G401 (cell line): ENCODE results near the gene BDKRB1. TPM values are rescaled to one million over a fixed set of nuclear protein-coding genes. Genes with fewer than 3 reads are reported as not detected.

Experiments
- DNase-seq: peaks from one replicate; pipeline ENCODE4 v3.0.0-alpha.2; 2015; ENCODE audit warnings: low spot score
- in situ Hi-C: cut with HindIII; loops from 2 replicates; pipeline ENCODE4 v1.10.0; 2016; ENCODE audit warnings: low sequenced_read_pairs, mixed read lengths
- total RNA-seq: library from RNA; depleted of rRNA; stranded (reverse); fragments of >200 nt; shearing (Covaris generic); gene quantifications from 2 replicates; pipeline ENCODE4 v1.2.3, GENCODE V29; 2014

Gene BDKRB1
- total RNA-seq, 1 experiment from 2014 or later: not detected

GRCh38 chr14:96256407-96256806 is 397 bp downstream of the BDKRB1 start:
- in situ Hi-C loops: no loop called here
- DNase-seq: no peak

GRCh38 chr14:96257056-96257455 is 1.0 kb downstream of the BDKRB1 start:
- DNase-seq: no peak
- in situ Hi-C loops: no loop called here

- in situ Hi-C loops: no loop called here
- no peak for DNase-seq
Observed at GRCh38 chr14:96257900-96258299, 1.9 kb downstream of the BDKRB1 start.

- DNase-seq: no peak
- in situ Hi-C loops: no loop called here
Observed at GRCh38 chr14:96260341-96260821, 4.4 kb downstream of the BDKRB1 start.

GRCh38 chr14:96261053-96261452 is 5.0 kb downstream of the BDKRB1 start:
- no peak for DNase-seq
- in situ Hi-C loops: no loop called here

GRCh38 chr14:96261772-96262655 is 6.0 kb downstream of the BDKRB1 start:
- in situ Hi-C loops: no loop called here

GRCh38 chr14:96263347-96264199 is 7.6 kb downstream of the BDKRB1 start:
- in situ Hi-C loops: no loop called here
- peak; percentile 92 for DNase-seq

More at GRCh38 chr14:96261772-96262655, 6.0 kb downstream of the BDKRB1 start:
- no peak for DNase-seq

GRCh38 chr14:96264200-96264553 is 8.2 kb downstream of the BDKRB1 start:
- in situ Hi-C loops: no loop called here
- DNase-seq: no peak

- in situ Hi-C loops: no loop called here
Observed at GRCh38 chr14:96264853-96265252, 8.8 kb downstream of the BDKRB1 start.

GRCh38 chr14:96265383-96266095 is 9.5 kb downstream of the BDKRB1 start:
- in situ Hi-C loops: no loop called here
- DNase-seq: no peak

More at GRCh38 chr14:96264853-96265252, 8.8 kb downstream of the BDKRB1 start:
- DNase-seq: peak; percentile 35

GRCh38 chr14:96267336-96267735 is 11.3 kb downstream of the BDKRB1 start:
- in situ Hi-C loops: no loop called here
- no peak for DNase-seq

GRCh38 chr14:96267916-96268315 is 11.9 kb downstream of the BDKRB1 start:
- DNase-seq: no peak
- in situ Hi-C loops: no loop called here

GRCh38 chr14:96268431-96269358 is 12.7 kb downstream of the BDKRB1 start:
- DNase-seq: peak; percentile 35
- in situ Hi-C loops: no loop called here

GRCh38 chr14:96269359-96269710 is 13.3 kb downstream of the BDKRB1 start:
- in situ Hi-C loops: no loop called here
- no peak for DNase-seq

- no peak for DNase-seq
- in situ Hi-C loops: no loop called here
Observed at GRCh38 chr14:96270565-96271420, 14.8 kb downstream of the BDKRB1 start.

GRCh38 chr14:96271421-96271762 is 15.4 kb downstream of the BDKRB1 start:
- in situ Hi-C loops: no loop called here
- no peak for DNase-seq

- DNase-seq: no peak
- in situ Hi-C loops: no loop called here
Observed at GRCh38 chr14:96272777-96273473, 16.9 kb downstream of the BDKRB1 start.
